GM12878 (cell line): ENCODE measurements around the gene ACACA.

Experiments used
- EP300 ChIP-seq, 2 experiments: fragments of 150-350 bp in 1 of 2; IDR thresholded peaks; 2 replicates each; pipeline ENCODE4 v1.6.1; 2011 to 2012; ENCODE audit warnings: low read depth in 2 of 2, low read length in 2 of 2, borderline replicate concordance in 1 of 2, improper control_type of control experiment in 1 of 2, inconsistent platforms in 1 of 2; ENCODE audit not compliant: control insufficient read depth in 1 of 2
- PAX8 ChIP-seq: fragments of 450-650 bp; IDR thresholded peaks from 2 replicates; pipeline ENCODE4 v1.6.1; 2017; ENCODE audit warnings: mild to moderate bottlenecking, moderate library complexity
- REST ChIP-seq: IDR thresholded peaks from 2 replicates; pipeline ENCODE4 v1.6.1; 2012; ENCODE audit warnings: mild to moderate bottlenecking, low read depth, low read length
- TBL1XR1 ChIP-seq: IDR thresholded peaks from 2 replicates; pipeline ENCODE4 v1.6.1; 2012; ENCODE audit warnings: low read depth, low read length, improper control_type of control experiment
- TF ChIP-seq, protein P1 (sequence below), 3 experiments: IDR thresholded peaks in 2 of 3; conservative IDR thresholded peaks in 1 of 3; 2 replicates each; pipeline ENCODE4 v1.5.1; 2011; ENCODE audit warnings: low read depth in 3 of 3, low read length in 3 of 3, mild to moderate bottlenecking in 3 of 3, control low read depth in 2 of 3, moderate library complexity in 2 of 3, inconsistent platforms in 1 of 3, mixed read lengths in 1 of 3; ENCODE audit not compliant: control insufficient read depth in 2 of 3, insufficient read depth in 1 of 3; ENCODE audit errors: extremely low read depth in 1 of 3

DNA sequence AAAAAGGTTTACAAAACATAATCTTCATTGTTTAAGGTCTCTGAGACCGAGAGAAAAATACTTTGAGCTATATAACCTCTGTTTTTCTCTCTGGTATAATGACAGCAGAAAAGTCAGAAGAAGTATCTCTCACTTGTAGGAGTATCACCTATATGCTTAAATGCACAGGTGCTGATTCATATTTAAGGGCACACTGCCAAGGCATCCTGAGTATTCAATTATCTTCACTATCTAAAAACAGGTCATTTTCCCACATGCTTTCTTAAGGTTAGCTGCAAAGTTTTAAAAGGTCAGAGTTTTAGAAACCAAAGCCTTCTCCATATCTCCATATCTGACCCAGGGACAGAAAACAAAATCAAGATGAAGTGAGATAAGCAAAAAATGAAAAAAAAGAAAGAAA lies 130.2 kb downstream of the ACACA start:
- no peak for TF ChIP-seq PAX8
- TF ChIP-seq EP300 (IDR thresholded peaks at IDR 0.05; ENCODE audit: borderline replicate concordance in 1 of 2, control insufficient read depth in 1 of 2, low read depth in 2 of 2, low read length in 2 of 2): no peak
- TF ChIP-seq, protein P1, sequence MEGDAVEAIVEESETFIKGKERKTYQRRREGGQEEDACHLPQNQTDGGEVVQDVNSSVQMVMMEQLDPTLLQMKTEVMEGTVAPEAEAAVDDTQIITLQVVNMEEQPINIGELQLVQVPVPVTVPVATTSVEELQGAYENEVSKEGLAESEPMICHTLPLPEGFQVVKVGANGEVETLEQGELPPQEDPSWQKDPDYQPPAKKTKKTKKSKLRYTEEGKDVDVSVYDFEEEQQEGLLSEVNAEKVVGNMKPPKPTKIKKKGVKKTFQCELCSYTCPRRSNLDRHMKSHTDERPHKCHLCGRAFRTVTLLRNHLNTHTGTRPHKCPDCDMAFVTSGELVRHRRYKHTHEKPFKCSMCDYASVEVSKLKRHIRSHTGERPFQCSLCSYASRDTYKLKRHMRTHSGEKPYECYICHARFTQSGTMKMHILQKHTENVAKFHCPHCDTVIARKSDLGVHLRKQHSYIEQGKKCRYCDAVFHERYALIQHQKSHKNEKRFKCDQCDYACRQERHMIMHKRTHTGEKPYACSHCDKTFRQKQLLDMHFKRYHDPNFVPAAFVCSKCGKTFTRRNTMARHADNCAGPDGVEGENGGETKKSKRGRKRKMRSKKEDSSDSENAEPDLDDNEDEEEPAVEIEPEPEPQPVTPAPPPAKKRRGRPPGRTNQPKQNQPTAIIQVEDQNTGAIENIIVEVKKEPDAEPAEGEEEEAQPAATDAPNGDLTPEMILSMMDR (IDR thresholded peaks at IDR 0.05 in 2 of 3, conservative IDR thresholded peaks at IDR 0.05 in 1 of 3; ENCODE audit: control insufficient read depth in 2 of 3, extremely low read depth in 1 of 3, insufficient read depth in 1 of 3, low read depth in 3 of 3, low read length in 3 of 3): no peak
- TF ChIP-seq REST: no peak
- TF ChIP-seq TBL1XR1: no peak
